HepG2 (cell line): ENCODE data around the gene ACP2. TPM values are rescaled to one million over a fixed set of nuclear protein-coding genes. Genes with fewer than 3 reads are reported as not detected.
A peak's percentile ranks its signal among the peaks of the same experiment; 100 is the strongest.

Experiments used
- AGO1 ChIP-seq: fragments of 200-400 bp; formaldehyde crosslinking; IDR thresholded peaks from 2 replicates; pipeline ENCODE4 v1.6.1; 2017; ENCODE audit warnings: mild to moderate bottlenecking, low read depth, low read length, moderate library complexity; ENCODE audit not compliant: poor library complexity, severe bottlenecking
- AHR ChIP-seq: IDR thresholded peaks from 2 replicates; pipeline ENCODE4 v1.6.1; 2018; ENCODE audit warnings: missing genetic modification reagents, missing compliant biosample characterization
- CHCHD3 ChIP-seq: sonication (generic); formaldehyde crosslinking; IDR thresholded peaks from 2 replicates; pipeline ENCODE4 v1.8.0; 2022; ENCODE audit warnings: mild to moderate bottlenecking, missing genetic modification reagents, moderate library complexity
- EED ChIP-seq: sonication (generic); formaldehyde crosslinking; IDR thresholded peaks from 2 replicates; pipeline ENCODE4 v1.5.0; 2020; ENCODE audit warnings: mild to moderate bottlenecking, missing genetic modification reagents
- ERF ChIP-seq: IDR thresholded peaks from 2 replicates; pipeline ENCODE4 v1.6.1; 2018; ENCODE audit warnings: missing biosample characterization, missing genetic modification reagents
- HNRNPL ChIP-seq: fragments of 200-400 bp; formaldehyde crosslinking; IDR thresholded peaks from 2 replicates; pipeline ENCODE4 v1.6.1; 2017; ENCODE audit warnings: mild to moderate bottlenecking, low read depth, low read length
- KDM3A ChIP-seq: IDR thresholded peaks from 2 replicates; pipeline ENCODE4 v1.6.1; 2018; ENCODE audit warnings: low read depth, missing compliant biosample characterization
- KDM6A ChIP-seq: IDR thresholded peaks from 2 replicates; pipeline ENCODE4 v1.6.1; 2016; ENCODE audit warnings: low read depth
- KLF6 ChIP-seq: IDR thresholded peaks from 2 replicates; pipeline ENCODE4 v1.8.0; 2016; ENCODE audit warnings: missing biosample characterization, missing genetic modification reagents
- MYC ChIP-seq: sonication (generic); formaldehyde crosslinking; IDR thresholded peaks from 2 replicates; pipeline ENCODE4 v1.9.0; 2021; ENCODE audit warnings: missing genetic modification reagents, borderline replicate concordance
- RFXAP ChIP-seq: sonication (generic); formaldehyde crosslinking; IDR thresholded peaks from 2 replicates; pipeline ENCODE4 v1.4.0; 2020; ENCODE audit warnings: missing genetic modification reagents, borderline replicate concordance
- SIX1 ChIP-seq: sonication (generic); formaldehyde crosslinking; IDR thresholded peaks from 2 replicates; pipeline ENCODE4 v1.4.0; 2020; ENCODE audit warnings: missing genetic modification reagents, borderline replicate concordance
- ZFP1 ChIP-seq: IDR thresholded peaks from 2 replicates; pipeline ENCODE4 v1.6.1; 2016
- ZNF136 ChIP-seq: sonication (generic); formaldehyde crosslinking; IDR thresholded peaks from 2 replicates; pipeline ENCODE4 v1.8.1; 2022; ENCODE audit warnings: low read depth, mild to moderate bottlenecking, moderate library complexity, missing genetic modification reagents
- ZNF205 ChIP-seq: IDR thresholded peaks from 2 replicates; pipeline ENCODE4 v1.6.1; 2018; ENCODE audit warnings: missing biosample characterization, missing genetic modification reagents
- ZNF253 ChIP-seq: sonication (generic); formaldehyde crosslinking; IDR thresholded peaks from 2 replicates; pipeline ENCODE4 v1.8.0; 2022; ENCODE audit warnings: mild to moderate bottlenecking, missing genetic modification reagents, borderline replicate concordance
- ZNF260 ChIP-seq: sonication (generic); formaldehyde crosslinking; IDR thresholded peaks from 2 replicates; pipeline ENCODE4 v1.4.0; 2020; ENCODE audit warnings: missing genetic modification reagents, low read depth, mild to moderate bottlenecking, borderline replicate concordance
- ZNF761 ChIP-seq: sonication (generic); formaldehyde crosslinking; conservative IDR thresholded peaks from 2 replicates; pipeline ENCODE4 v1.4.0; 2020; ENCODE audit warnings: mild to moderate bottlenecking, missing genetic modification reagents
- ZNF773 ChIP-seq: sonication (generic); formaldehyde crosslinking; IDR thresholded peaks from 2 replicates; pipeline ENCODE4 v1.4.0; 2020; ENCODE audit warnings: missing genetic modification reagents, borderline replicate concordance
- ZNF841 ChIP-seq: sonication (generic); formaldehyde crosslinking; IDR thresholded peaks from 2 replicates; pipeline ENCODE4 v1.8.1; 2023; ENCODE audit warnings: missing genetic modification reagents, borderline replicate concordance
- polyA plus RNA-seq, 8 experiments: library from polyadenylated mRNA; depleted of rRNA in 3 of 8; stranded (reverse) in 7 of 8; unstranded in 1 of 8; fragments of >200 nt; fragmentation: Illumina TruSeq in 4 of 8; extraction: Trizol in 4 of 8; gene quantifications; 2 replicates each; pipeline versions ENCODE4 v1.2.1 to v1.2.3, GENCODE V29; 2011 to 2016; ENCODE audit warnings: low read depth in 4 of 8, missing spikeins in 1 of 8, mixed read lengths in 1 of 8; ENCODE audit not compliant: insufficient read depth in 1 of 8
- total RNA-seq, 5 experiments: library from RNA; depleted of rRNA; stranded (reverse); fragments of >200 nt; fragmentation: Illumina TruSeq; extraction: Trizol; gene quantifications; 2 replicates each; pipeline ENCODE4 v1.2.3, GENCODE V29; 2016; ENCODE audit warnings: low read depth in 1 of 5
- TF ChIP-seq, protein P1 (sequence below): sonication (generic); formaldehyde crosslinking; IDR thresholded peaks from 2 replicates; pipeline ENCODE4 v1.5.0; 2020; ENCODE audit warnings: mild to moderate bottlenecking, low read depth, missing genetic modification reagents, borderline replicate concordance
- TF ChIP-seq, protein P2 (sequence below): sonication (generic); formaldehyde crosslinking; IDR thresholded peaks from 2 replicates; pipeline ENCODE4 v1.4.0; 2020; ENCODE audit warnings: missing genetic modification reagents
- TF ChIP-seq, protein P3 (sequence below): sonication (generic); formaldehyde crosslinking; conservative IDR thresholded peaks from 2 replicates; pipeline ENCODE4 v1.4.0; 2020; ENCODE audit warnings: missing genetic modification reagents
- TF ChIP-seq, protein P4 (sequence below): sonication (generic); formaldehyde crosslinking; IDR thresholded peaks from 2 replicates; pipeline ENCODE4 v1.5.0; 2020; ENCODE audit warnings: mild to moderate bottlenecking, missing genetic modification reagents, moderate library complexity

Gene ACP2
- total and polyA plus RNA-seq, 2 of the 13 experiments (the other 11 are each of a cell fraction or from before 2014, with no cell fraction given): 17.7 to 20.2 TPM

DNA sequence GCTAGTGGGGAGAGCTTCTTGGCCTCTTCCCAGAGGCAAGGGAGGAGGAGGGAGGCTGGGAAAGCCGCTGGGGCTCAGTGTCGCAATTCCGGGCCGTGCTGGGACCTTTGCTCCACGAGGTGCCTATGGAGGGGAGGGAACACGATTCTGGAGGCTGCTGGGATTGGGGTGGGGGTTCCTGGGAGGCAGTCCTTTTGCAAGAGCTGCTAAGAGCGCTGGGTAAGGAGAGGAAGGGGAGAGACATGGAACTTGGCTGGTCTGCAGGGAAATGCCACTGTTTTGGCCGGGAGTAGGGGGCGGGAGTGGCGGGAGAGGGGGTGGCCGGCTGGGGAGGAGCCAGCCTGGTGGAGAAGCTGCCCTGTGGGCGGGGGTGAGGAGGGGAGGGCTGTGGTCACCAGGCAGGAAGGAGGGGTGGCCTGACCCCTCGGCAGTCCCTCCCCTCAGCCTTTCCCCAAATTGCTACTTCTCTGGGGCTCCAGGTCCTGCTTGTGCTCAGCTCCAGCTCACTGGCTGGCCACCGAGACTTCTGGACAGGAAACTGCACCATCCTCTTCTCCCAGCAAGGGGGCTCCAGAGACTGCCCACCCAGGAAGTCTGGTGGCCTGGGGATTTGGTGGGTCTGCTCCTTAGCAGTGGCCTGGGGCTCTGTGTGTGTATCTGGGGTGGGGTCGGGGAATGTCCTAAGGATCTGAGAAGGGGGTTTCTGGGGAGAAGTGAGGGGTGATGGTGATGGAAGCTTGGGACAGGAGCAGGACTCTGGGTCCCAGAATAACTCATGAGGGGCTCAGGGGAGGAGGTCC, 9.1 kb upstream of the ACP2 start, which contains the start of gene NR1H3 (continued):
- no peak for TF ChIP-seq AHR (CRISPR knock-in tag)
- TF ChIP-seq KLF6: no peak
- peak; percentile 91 for TF ChIP-seq MYC (CRISPR knock-in tag)
- no peak for TF ChIP-seq ZNF773 (CRISPR knock-in tag)
- TF ChIP-seq AGO1: no peak
- no peak for TF ChIP-seq SIX1 (CRISPR knock-in tag)
- TF ChIP-seq, protein P1, sequence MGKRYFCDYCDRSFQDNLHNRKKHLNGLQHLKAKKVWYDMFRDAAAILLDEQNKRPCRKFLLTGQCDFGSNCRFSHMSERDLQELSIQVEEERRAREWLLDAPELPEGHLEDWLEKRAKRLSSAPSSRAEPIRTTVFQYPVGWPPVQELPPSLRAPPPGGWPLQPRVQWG: no peak
- TF ChIP-seq, protein P2, sequence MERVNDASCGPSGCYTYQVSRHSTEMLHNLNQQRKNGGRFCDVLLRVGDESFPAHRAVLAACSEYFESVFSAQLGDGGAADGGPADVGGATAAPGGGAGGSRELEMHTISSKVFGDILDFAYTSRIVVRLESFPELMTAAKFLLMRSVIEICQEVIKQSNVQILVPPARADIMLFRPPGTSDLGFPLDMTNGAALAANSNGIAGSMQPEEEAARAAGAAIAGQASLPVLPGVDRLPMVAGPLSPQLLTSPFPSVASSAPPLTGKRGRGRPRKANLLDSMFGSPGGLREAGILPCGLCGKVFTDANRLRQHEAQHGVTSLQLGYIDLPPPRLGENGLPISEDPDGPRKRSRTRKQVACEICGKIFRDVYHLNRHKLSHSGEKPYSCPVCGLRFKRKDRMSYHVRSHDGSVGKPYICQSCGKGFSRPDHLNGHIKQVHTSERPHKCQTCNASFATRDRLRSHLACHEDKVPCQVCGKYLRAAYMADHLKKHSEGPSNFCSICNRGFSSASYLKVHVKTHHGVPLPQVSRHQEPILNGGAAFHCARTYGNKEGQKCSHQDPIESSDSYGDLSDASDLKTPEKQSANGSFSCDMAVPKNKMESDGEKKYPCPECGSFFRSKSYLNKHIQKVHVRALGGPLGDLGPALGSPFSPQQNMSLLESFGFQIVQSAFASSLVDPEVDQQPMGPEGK: peak; percentile 84
- TF ChIP-seq HNRNPL: no peak
- TF ChIP-seq ZNF205 (CRISPR knock-in tag): no peak
- peak; percentile 54; the same call in 1 of the 2 replicates for TF ChIP-seq RFXAP (CRISPR knock-in tag)
- TF ChIP-seq ZNF761 (CRISPR knock-in tag): no peak
- TF ChIP-seq ZNF253 (CRISPR knock-in tag): 0 out of 2 replicates have a peak, but pooled peaks have one; percentile 74
- TF ChIP-seq ZNF841 (CRISPR knock-in tag): no peak
- TF ChIP-seq, protein P3, sequence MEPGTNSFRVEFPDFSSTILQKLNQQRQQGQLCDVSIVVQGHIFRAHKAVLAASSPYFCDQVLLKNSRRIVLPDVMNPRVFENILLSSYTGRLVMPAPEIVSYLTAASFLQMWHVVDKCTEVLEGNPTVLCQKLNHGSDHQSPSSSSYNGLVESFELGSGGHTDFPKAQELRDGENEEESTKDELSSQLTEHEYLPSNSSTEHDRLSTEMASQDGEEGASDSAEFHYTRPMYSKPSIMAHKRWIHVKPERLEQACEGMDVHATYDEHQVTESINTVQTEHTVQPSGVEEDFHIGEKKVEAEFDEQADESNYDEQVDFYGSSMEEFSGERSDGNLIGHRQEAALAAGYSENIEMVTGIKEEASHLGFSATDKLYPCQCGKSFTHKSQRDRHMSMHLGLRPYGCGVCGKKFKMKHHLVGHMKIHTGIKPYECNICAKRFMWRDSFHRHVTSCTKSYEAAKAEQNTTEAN (CRISPR knock-in tag): no peak
- TF ChIP-seq KDM3A (CRISPR knock-in tag): no peak
- TF ChIP-seq ZFP1 (CRISPR knock-in tag): no peak
- no peak for TF ChIP-seq CHCHD3
- no peak for TF ChIP-seq ZNF260 (CRISPR knock-in tag)
- 0 out of 2 replicates have a peak, but pooled peaks have one; percentile 20 for TF ChIP-seq KDM6A
- TF ChIP-seq EED (CRISPR knock-in tag): no peak
- TF ChIP-seq, protein P4, sequence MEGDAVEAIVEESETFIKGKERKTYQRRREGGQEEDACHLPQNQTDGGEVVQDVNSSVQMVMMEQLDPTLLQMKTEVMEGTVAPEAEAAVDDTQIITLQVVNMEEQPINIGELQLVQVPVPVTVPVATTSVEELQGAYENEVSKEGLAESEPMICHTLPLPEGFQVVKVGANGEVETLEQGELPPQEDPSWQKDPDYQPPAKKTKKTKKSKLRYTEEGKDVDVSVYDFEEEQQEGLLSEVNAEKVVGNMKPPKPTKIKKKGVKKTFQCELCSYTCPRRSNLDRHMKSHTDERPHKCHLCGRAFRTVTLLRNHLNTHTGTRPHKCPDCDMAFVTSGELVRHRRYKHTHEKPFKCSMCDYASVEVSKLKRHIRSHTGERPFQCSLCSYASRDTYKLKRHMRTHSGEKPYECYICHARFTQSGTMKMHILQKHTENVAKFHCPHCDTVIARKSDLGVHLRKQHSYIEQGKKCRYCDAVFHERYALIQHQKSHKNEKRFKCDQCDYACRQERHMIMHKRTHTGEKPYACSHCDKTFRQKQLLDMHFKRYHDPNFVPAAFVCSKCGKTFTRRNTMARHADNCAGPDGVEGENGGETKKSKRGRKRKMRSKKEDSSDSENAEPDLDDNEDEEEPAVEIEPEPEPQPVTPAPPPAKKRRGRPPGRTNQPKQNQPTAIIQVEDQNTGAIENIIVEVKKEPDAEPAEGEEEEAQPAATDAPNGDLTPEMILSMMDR (CRISPR knock-in tag): peak; percentile 77
- 0 out of 2 replicates have a peak, but pooled peaks have one; percentile 20 for TF ChIP-seq ERF (CRISPR knock-in tag)
- TF ChIP-seq ZNF136 (CRISPR knock-in tag): no peak
